Neural crest cell (in vitro differentiated cells): Measurements from ENCODE around the gene TRAF1. TPM values are rescaled to one million over a fixed set of nuclear protein-coding genes. Genes with fewer than 3 reads are reported as not detected.

Source experiments
- DNase-seq: peaks from one replicate; pipeline ENCODE4 v3.0.0; 2021; ENCODE audit warnings: low read depth, mixed read lengths, low spot score
- H3K27ac Mint-ChIP-seq: one replicate; pipeline ENCODE4 v1.8.0; 2021; ENCODE audit warnings: mild to moderate bottlenecking, mixed read lengths; ENCODE audit not compliant: unreplicated experiment
- H3K27me3 Mint-ChIP-seq: 2 replicates; pipeline ENCODE4 v1.8.0; 2021; ENCODE audit warnings: low read depth, mild to moderate bottlenecking, mixed read lengths
- H3K36me3 Mint-ChIP-seq: 2 replicates; pipeline ENCODE4 v1.8.0; 2021; ENCODE audit warnings: low read depth, mild to moderate bottlenecking, mixed read lengths
- H3K4me1 Mint-ChIP-seq: 2 replicates; pipeline ENCODE4 v1.8.0; 2021; ENCODE audit warnings: mixed read lengths
- H3K4me3 Mint-ChIP-seq: one replicate; pipeline ENCODE4 v1.8.0; 2021; ENCODE audit warnings: mild to moderate bottlenecking, mixed read lengths
- H3K9me3 Mint-ChIP-seq: 2 replicates; pipeline ENCODE4 v1.8.0; 2021; ENCODE audit warnings: mixed read lengths
- total RNA-seq: library from RNA; stranded (reverse); gene quantifications from 2 replicates; pipeline ENCODE4 v1.2.1, GENCODE V29; 2021
- TF ChIP-seq, protein P1 (sequence below): fragments of 200-600 bp; sonication (generic); conservative IDR thresholded peaks from 2 replicates; pipeline ENCODE4 v1.5.0; 2021; ENCODE audit warnings: antibody characterized with exemption, mild to moderate bottlenecking

Gene TRAF1
- total RNA-seq, 1 donor from 2014 or later, result 3.8 TPM

DNA sequence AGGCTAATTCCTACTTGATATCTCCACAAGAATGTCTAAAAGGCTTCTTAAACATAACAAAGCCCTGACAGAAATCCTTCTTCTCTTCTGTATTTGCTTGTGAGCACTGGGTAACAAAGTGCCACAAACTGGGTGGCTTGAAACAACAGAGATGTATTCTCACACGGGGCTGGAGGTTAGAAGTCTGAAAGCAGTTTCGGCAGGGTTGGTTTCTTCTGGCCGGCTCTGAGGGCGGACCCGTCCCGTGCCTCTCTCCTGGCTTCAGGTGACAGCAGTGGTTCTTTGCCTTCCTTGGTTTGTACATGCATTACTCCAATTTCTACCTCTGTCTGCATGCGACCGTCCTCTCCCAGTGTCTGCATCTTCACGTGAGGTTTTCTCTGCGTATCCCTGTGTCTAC lies 14.0 kb upstream of the TRAF1 start:
- peaks cover 36% of the 10 kb centered on the region for H3K4me1 Mint-ChIP-seq
- H3K9me3 Mint-ChIP-seq, result no peaks in the 10 kb centered on the region
- DNase-seq, result no peak

DNA sequence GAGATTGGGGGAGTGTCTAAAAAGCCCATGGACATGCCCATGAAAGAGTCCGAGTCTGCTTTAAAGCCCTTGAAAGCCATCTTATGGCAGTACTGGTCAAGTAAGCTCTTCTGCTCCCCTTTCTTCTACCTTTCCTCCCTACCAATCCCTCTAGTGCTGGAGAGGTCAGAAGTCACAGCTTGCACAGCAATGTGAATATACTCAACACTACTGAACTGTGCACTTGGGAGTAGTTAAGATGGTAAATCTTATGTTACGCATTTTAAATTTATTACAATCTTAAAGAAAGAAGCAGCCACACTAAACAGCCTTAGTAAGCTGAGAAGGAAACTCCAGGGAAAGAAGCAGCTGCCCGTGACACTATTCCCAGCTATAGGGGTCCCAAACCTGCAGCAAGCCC lies 12.3 kb upstream of the TRAF1 start:
- Mint-ChIP-seq H3K27ac (no peak overlapping the region), H3K4me3 (no peak overlapping the region), H3K4me1 (peaks cover 34% of the 10 kb centered on the region), H3K9me3 (no peaks in the 10 kb centered on the region), H3K36me3 (no peaks in the 10 kb centered on the region), H3K27me3 (no peaks in the 10 kb centered on the region)
- TF ChIP-seq, protein P1, sequence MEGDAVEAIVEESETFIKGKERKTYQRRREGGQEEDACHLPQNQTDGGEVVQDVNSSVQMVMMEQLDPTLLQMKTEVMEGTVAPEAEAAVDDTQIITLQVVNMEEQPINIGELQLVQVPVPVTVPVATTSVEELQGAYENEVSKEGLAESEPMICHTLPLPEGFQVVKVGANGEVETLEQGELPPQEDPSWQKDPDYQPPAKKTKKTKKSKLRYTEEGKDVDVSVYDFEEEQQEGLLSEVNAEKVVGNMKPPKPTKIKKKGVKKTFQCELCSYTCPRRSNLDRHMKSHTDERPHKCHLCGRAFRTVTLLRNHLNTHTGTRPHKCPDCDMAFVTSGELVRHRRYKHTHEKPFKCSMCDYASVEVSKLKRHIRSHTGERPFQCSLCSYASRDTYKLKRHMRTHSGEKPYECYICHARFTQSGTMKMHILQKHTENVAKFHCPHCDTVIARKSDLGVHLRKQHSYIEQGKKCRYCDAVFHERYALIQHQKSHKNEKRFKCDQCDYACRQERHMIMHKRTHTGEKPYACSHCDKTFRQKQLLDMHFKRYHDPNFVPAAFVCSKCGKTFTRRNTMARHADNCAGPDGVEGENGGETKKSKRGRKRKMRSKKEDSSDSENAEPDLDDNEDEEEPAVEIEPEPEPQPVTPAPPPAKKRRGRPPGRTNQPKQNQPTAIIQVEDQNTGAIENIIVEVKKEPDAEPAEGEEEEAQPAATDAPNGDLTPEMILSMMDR, result no peak
- DNase-seq, result no peak

More for the DNA sequence above, 14.0 kb upstream of the TRAF1 start:
- Mint-ChIP-seq H3K27me3 (no peaks in the 10 kb centered on the region), H3K36me3 (no peaks in the 10 kb centered on the region), H3K4me3 (no peak overlapping the region), H3K27ac (no peak overlapping the region)
- TF ChIP-seq, protein P1, result no peak

DNA sequence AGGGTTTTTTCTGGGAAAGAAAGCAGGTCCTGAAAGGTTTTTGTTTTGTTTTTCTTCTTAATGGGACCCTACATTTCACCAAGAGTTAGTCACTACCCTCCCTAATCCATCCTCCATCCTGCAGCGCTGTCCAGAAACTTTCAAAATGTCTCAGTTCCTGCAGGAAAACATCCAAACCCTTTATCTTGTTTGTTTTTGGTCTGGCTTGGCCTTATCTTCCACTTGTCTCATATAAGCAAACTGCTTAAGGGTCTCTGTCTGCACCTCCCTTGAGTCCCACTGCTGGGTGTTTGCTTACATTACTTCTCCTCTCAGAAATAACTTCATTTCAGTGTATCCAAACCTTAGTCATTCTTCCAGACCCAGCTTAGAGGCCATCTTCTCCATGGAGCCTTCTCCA lies 11.0 kb upstream of the TRAF1 start:
- TF ChIP-seq, protein P1, result no peak
- Mint-ChIP-seq H3K9me3 (no peaks in the 10 kb centered on the region), H3K27me3 (no peaks in the 10 kb centered on the region), H3K4me1 (peaks cover 31% of the 10 kb centered on the region), H3K4me3 (no peak overlapping the region), H3K27ac (no peak overlapping the region), H3K36me3 (no peaks in the 10 kb centered on the region)
- DNase-seq, result no peak

DNA sequence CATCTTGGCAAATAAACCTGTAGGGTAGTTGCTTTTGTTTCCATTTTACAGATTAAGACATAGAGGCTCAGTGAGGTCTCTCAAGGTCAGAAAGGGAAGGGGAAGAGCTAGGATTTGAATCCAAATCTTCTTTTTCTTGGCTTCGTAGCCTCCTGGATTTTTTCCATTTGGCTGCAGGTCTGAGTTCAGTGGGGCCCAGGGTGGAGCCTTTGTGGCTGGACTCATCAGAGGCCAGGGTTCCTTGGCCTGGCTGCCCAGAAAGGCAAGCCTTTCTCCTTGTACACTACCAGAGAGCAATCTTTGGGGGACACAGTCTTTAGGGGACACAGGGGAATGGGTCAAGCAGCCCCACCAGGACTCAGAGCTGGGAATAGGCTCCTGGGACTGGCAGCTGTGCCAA lies 10.5 kb upstream of the TRAF1 start:
- H3K36me3 Mint-ChIP-seq, result no peaks in the 10 kb centered on the region
- no peaks in the 10 kb centered on the region for H3K9me3 Mint-ChIP-seq
- TF ChIP-seq, protein P1, result no peak
- no peak overlapping the region for H3K27ac Mint-ChIP-seq
- DNase-seq, result no peak
- H3K4me1 Mint-ChIP-seq, result peaks cover 31% of the 10 kb centered on the region
- H3K4me3 Mint-ChIP-seq, result no peak overlapping the region
- no peaks in the 10 kb centered on the region for H3K27me3 Mint-ChIP-seq

DNA sequence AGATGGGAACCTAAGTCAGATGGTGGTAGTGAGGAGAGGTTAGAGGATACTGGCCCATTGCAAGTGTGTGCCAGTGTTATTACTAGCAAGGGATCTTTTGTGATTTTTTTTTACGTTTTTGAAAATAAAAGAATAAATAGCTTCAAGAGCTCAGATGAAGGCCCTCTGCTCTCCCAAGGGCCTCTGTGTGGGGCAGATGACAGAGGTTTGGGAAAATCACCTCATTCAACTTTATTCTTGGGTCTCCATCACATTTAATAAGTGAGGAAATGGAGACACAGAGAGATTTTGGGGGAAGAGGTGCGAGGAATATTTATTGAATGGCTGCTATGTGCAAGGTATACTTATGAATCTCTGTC lies 10.1 kb upstream of the TRAF1 start:
- TF ChIP-seq, protein P1, result no peak
- Mint-ChIP-seq H3K27me3 (no peaks in the 10 kb centered on the region), H3K36me3 (no peaks in the 10 kb centered on the region), H3K27ac (no peak overlapping the region), H3K9me3 (no peaks in the 10 kb centered on the region), H3K4me1 (peaks cover 33% of the 10 kb centered on the region), H3K4me3 (no peak overlapping the region)
- DNase-seq, result no peak
